Mesodermal cell (in vitro differentiated cells): ENCODE results near the gene STEAP3.
A peak's percentile ranks its signal among the peaks of the same experiment; 100 is the strongest.

ENCODE experiments used
- H3K27ac ChIP-seq: 2 replicates; pipeline ENCODE4 v1.7.0; 2013; ENCODE audit warnings: mild to moderate bottlenecking, low read depth, low read length, moderate library complexity; ENCODE audit not compliant: severe bottlenecking
- H3K36me3 ChIP-seq: 2 replicates; pipeline ENCODE4 v1.7.1; 2013; ENCODE audit warnings: mild to moderate bottlenecking, low read length, moderate library complexity; ENCODE audit not compliant: control insufficient read depth, insufficient read depth
- H3K4me1 ChIP-seq: one replicate; pipeline ENCODE4 v1.7.1; 2013; ENCODE audit warnings: mild to moderate bottlenecking, low read length; ENCODE audit not compliant: insufficient read depth, control insufficient read depth, poor library complexity, severe bottlenecking
- H3K4me3 ChIP-seq: 2 replicates; pipeline ENCODE4 v1.7.0; 2013; ENCODE audit warnings: low read length, control low read depth, mild to moderate bottlenecking; ENCODE audit not compliant: insufficient read depth, poor library complexity, severe bottlenecking; ENCODE audit errors: extremely low read depth
- H3K9me3 ChIP-seq: 2 replicates; pipeline ENCODE4 v1.7.1; 2013; ENCODE audit warnings: mild to moderate bottlenecking, low read length, moderate library complexity; ENCODE audit not compliant: control insufficient read depth
- WGBS, 2 experiments: methylation state at CpG; one replicate each; pipeline ENCODE4 v1.1.5; 2013; ENCODE audit warnings: missing lambda C conversion rate in 2 of 2; ENCODE audit not compliant: insufficient coverage in 2 of 2; 5-methylcytosine and 5-hydroxymethylcytosine counted together

Gene STEAP3

DNA sequence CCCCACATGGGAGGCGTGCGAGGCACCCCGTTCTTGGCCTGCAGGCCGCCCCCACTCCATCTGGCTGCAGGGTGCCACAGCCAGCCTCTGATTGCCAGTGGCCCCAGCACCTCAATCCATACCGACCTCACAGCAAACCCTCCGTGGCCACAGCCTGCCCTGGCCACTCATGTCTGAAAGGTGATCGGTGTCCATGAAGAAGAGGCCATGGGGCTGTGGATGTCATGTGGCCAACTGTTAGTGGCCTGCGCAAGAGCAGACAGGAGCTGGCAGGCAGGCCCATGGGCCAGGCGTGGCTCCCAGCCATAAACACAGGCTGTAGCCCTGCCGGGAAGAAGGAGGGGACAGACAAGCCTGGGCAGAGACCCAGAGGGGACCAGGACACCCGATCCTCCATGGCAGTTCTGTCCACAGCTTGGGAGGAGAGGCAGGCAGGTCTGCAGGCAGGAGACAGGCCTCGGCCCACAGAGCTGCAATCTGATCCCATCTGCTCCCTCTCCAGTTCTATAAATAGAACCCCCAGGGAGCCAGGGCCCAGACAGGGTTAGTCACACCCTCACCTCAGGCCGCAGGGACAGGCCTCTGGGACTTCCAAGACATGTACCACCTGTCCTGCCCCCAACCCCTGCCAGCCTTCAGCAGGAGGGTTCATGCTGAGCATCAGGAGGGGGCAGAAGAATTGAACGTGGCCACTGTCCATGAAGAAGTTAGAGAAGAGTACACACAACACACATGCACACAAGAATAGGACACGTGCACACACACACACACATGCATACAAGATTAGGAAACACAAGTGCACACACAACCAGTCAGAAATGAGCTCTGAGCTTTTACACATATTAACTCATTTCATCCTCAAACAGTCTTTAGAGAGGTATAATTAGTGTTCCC is 16.9 kb downstream of the STEAP3 start:
- Histone ChIP-seq H3K9me3 (no peaks in the 10 kb centered on the region), H3K27ac (peak overlapping the region; percentile 69), H3K4me3 (no peak overlapping the region), H3K36me3 (peaks cover 2% of the 10 kb centered on the region), H3K4me1 (peaks cover 19% of the 10 kb centered on the region)
- WGBS, 2 experiments: 63 to 72% methylated on average over 10 to 13 of the region's 15 CpGs

GRCh38 chr2:119241205-119241532 is 17.5 kb downstream of the STEAP3 start:
- Histone ChIP-seq H3K4me3 (no peak overlapping the region), H3K4me1 (peaks cover 19% of the 10 kb centered on the region), H3K36me3 (peaks cover 6% of the 10 kb centered on the region), H3K27ac (no peak overlapping the region), H3K9me3 (no peaks in the 10 kb centered on the region)
- 84 to 87% methylated on average over 4 to 5 of the region's 5 CpGs for WGBS, 2 experiments

DNA sequence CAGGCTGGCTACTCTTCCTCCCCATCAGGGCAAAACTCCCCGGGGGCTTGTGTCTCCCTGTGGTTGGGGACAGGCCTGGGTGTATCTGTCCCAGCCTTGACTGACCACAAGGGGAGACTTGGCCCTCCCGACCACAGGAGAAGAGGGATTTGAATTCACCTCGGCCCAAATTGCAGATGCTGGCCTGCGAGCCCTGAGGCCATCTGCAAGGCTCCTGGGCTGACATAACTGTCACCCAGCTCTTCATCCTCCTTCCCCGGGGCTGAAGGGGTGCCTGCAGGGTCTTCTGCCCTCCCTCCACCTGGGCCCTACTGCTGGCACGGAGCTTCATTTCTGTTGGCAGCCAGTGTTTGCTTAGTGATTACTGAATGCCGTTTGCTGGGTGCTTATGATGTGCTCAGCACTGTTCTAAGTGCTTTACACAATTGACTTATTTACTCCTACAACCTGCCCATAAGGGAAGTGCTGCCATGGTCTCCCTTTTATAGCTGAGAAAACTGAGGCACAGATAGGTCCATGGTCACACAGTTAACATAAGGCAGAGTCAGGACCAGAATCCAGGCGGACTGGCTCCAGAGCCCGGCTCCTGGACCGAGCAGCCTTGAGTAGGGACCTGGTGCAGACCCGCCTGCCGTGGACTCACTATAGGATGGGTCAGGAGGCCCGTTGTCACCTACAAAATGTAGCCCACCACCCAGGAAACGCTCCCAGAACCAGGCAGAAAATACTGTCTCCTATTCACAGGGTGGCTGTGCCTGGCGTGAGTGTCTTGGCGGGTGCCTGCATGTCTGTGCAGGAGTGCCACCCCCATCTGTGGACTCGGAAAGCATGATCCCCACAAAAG is 18.9 kb downstream of the STEAP3 start:
- no peaks in the 10 kb centered on the region for H3K9me3 ChIP-seq
- 85 to 89% methylated on average over 11 to 13 of the region's 17 CpGs for WGBS, 2 experiments
- peaks cover 6% of the 10 kb centered on the region for H3K36me3 ChIP-seq

GRCh38 chr2:119243621-119244020 is 20.0 kb downstream of the STEAP3 start:
- H3K4me3 ChIP-seq: no peak overlapping the region
- H3K27ac ChIP-seq: no peak overlapping the region
- 80% methylated on average over 1 of the region's 2 CpGs for whole genome bisulfite sequencing, 2 experiments
- H3K36me3 ChIP-seq: peaks cover 6% of the 10 kb centered on the region
- H3K4me1 ChIP-seq: peaks cover 23% of the 10 kb centered on the region
- no peaks in the 10 kb centered on the region for H3K9me3 ChIP-seq

More for the DNA sequence above, 18.9 kb downstream of the STEAP3 start:
- Histone ChIP-seq H3K27ac (no peak overlapping the region), H3K4me3 (no peak overlapping the region), H3K4me1 (peaks cover 19% of the 10 kb centered on the region)

- 89 to 94% methylated on average over 15 to 17 of the region's 17 CpGs for WGBS, 2 experiments
- peaks cover 14% of the 10 kb centered on the region for H3K4me1 ChIP-seq
- peaks cover 17% of the 10 kb centered on the region for H3K36me3 ChIP-seq
- no peak overlapping the region for H3K27ac ChIP-seq
- no peaks in the 10 kb centered on the region for H3K9me3 ChIP-seq
- H3K4me3 ChIP-seq: no peak overlapping the region
These were observed 21.6 kb downstream of the STEAP3 start for GRCh38 chr2:119245076-119245840.

DNA sequence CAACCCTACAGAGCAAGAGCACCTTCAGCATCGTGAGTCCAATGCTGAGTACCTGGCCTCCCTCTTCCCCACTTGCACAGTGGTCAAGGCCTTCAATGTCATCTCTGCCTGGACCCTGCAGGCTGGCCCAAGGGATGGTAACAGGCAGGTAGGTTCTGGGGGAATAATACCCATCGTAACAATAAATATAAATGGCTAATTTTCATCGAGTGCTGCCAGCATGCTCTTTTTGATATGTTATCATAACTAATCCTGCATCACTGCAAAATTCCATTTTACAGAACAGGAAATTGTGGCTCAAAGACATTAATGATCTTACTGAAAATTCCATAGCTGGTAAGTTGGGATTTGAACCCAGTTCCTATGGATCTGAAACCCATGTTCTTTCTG is 22.2 kb downstream of the STEAP3 start:
- H3K4me1 ChIP-seq: peaks cover 8% of the 10 kb centered on the region
- no peaks in the 10 kb centered on the region for H3K9me3 ChIP-seq
- 100% methylated on average over 1 of the region's 3 CpGs; no CpG with 5 or more reads in 1 of the 2 experiments for WGBS, 2 experiments
- H3K27ac ChIP-seq: no peak overlapping the region
- H3K36me3 ChIP-seq: peaks cover 17% of the 10 kb centered on the region
- no peak overlapping the region for H3K4me3 ChIP-seq

GRCh38 chr2:119246884-119247843 is 23.5 kb downstream of the STEAP3 start:
- peaks cover 8% of the 10 kb centered on the region for H3K4me1 ChIP-seq

GRCh38 chr2:119247844-119248271 is 24.2 kb downstream of the STEAP3 start:
- 96 to 98% methylated on average over 29 of the region's 29 CpGs for WGBS, 2 experiments
- Histone ChIP-seq H3K9me3 (no peaks in the 10 kb centered on the region), H3K4me3 (no peak overlapping the region), H3K27ac (no peak overlapping the region), H3K4me1 (peaks cover 15% of the 10 kb centered on the region), H3K36me3 (peaks cover 17% of the 10 kb centered on the region)

More at GRCh38 chr2:119246884-119247843, 23.5 kb downstream of the STEAP3 start:
- Histone ChIP-seq H3K36me3 (peaks cover 17% of the 10 kb centered on the region), H3K9me3 (no peaks in the 10 kb centered on the region), H3K4me3 (no peak overlapping the region), H3K27ac (no peak overlapping the region)
- WGBS, 2 experiments: 88% methylated on average over 22 to 23 of the region's 24 CpGs

DNA sequence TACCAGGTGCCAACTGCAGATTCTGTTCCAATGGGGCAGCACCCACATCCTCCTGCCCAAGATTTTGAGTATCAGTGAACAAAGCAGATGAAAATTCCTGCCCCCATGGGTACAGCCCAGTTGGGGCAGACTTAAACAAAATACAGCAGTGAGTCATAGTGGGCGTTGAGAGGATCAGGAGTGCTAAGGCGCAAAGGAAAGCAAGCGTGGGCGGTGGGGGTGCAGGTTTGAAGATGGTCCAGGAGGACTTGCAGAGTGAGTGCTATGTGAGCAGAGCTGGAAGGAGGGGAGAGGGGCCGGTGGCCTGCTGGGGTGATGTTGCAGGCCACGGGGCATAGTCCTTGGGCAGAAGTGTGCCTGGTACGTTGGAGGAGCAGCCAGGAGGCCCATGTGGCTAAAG is 24.7 kb downstream of the STEAP3 start:
- Histone ChIP-seq H3K36me3 (peaks cover 17% of the 10 kb centered on the region), H3K9me3 (no peaks in the 10 kb centered on the region), H3K27ac (no peak overlapping the region), H3K4me1 (peaks cover 20% of the 10 kb centered on the region), H3K4me3 (no peak overlapping the region)
- WGBS, 2 experiments: 90 to 92% methylated on average over 7 of the region's 7 CpGs
